Measurements from ENCODE around the gene SLC39A12. TPM values are rescaled to one million over a fixed set of nuclear protein-coding genes. Genes with fewer than 3 reads are reported as not detected.

SLC39A12 gene
- total RNA-seq, 2 experiments from 2014 or later: not detected

DNA sequence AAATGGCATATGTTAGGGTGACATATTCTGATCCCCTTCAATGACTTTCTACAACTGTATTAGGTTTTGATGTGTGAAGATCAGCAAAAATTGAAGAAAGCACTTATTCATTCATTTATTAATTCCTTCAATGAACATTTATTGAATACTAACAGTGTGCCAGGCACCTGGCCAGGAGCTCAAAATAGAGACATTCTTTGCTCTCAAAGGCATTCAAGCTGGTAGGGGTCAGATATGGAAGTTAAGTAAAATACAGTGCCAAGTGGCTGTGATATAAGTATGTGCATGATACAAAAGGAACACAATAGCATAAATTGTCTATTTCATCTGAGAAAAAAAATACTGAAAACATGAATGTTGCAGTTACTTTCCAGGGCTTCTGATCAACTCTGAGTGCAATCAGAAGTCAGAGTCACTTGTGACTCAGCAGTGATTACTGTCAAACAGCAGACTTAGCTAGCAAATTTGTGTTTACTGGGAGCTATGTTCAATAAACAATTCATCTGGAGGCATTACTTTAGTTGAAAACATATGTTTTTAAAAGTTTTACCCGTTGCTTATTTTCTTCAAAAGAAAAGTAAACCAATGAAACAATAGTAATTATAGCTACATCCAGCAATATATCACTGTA is 128.1 kb downstream of the SLC39A12 start:
- Mint-ChIP-seq H3K27ac (no peak overlapping the region), H3K36me3 (ENCODE audit: low read depth) (no peaks in the 10 kb centered on the region), H3K27me3 (ENCODE audit: low read depth) (no peaks in the 10 kb centered on the region), H3K9me3 (no peaks in the 10 kb centered on the region), H3K4me1 (ENCODE audit: low read depth) (no peaks in the 10 kb centered on the region), H3K4me3 (no peak overlapping the region)
- DNase-seq: no peak
- intact Hi-C loops (cut with micrococcal nuclease): no loop called here
- CTCF ChIA-PET: interaction anchor here (0.7 kb wide), 1 partner anchor 137 kb away, joined by 3 read pairs; no protein-coding TSS in a partner anchor

DNA sequence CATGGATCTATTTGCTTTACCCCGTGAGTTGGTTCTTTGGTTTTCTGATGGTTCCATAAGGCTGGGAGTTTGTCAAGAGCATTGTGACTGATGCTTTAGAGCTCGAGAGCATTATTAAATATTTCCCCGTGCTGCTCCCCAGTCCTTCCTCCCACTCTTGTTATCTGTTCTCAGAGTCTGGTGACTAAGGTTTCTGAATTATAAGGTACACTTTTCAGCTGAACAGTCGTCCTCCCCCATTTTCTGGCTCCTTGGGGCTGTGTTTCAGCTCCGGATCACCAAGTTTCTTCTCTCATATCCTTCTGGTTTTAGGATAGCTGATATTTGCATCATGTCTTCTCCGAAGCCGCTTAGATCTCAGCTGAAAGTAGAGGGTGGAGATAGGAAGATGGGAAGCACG is 130.7 kb downstream of the SLC39A12 start:
- H3K4me1 Mint-ChIP-seq (ENCODE audit: low read depth): no peaks in the 10 kb centered on the region
- no peak for DNase-seq
- CTCF ChIA-PET: no interaction called here
- intact Hi-C loops (cut with micrococcal nuclease): no loop called here
- H3K27me3 Mint-ChIP-seq (ENCODE audit: low read depth): no peaks in the 10 kb centered on the region
- peaks cover 2% of the 10 kb centered on the region for H3K9me3 Mint-ChIP-seq
- H3K36me3 Mint-ChIP-seq (ENCODE audit: low read depth): no peaks in the 10 kb centered on the region
- no peak overlapping the region for H3K27ac Mint-ChIP-seq
- H3K4me3 Mint-ChIP-seq: no peak overlapping the region

DNA sequence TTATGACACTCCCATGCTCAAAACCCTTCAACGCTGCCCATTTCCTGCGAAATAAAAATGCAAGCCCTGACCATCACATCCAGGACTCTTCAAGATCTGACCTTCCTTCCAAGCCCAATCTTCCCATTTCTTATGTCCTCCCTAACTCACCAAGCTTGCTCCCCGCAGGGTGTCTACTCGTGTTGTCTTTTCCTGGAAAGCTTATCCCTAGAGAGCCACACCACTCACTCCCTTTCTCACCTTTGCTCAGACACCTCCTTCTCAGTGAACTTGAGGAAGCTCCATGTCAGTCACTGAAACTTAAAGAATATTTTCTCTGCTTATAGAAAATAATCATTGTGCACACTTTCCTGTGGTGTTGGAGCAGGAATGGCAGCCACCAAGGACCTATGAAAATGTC is 134.1 kb downstream of the SLC39A12 start:
- H3K9me3 Mint-ChIP-seq: peaks cover 4% of the 10 kb centered on the region
- no peaks in the 10 kb centered on the region for H3K27me3 Mint-ChIP-seq (ENCODE audit: low read depth)
- CTCF ChIA-PET: no interaction called here

DNA sequence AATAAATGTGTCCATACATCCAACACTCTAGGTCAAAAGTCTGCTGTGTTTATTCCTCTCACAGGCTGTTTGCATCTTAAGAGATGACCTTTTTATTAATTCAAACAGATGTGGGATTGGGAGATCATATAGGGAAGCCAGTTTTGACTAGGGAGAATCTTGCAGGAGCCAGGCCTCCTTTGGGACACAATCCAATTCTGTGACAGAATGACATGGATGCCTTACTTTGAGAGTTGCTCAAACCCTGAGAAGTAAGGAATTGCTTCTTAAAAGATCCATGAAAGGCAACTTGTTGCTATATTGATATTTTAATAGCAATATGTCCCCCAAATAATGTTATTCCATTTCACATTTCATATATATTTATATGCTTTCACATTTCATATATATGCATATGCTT is 135.0 kb downstream of the SLC39A12 start:
- CTCF ChIA-PET: no interaction called here
- Mint-ChIP-seq H3K27ac (no peak overlapping the region), H3K27me3 (ENCODE audit: low read depth) (no peaks in the 10 kb centered on the region), H3K4me3 (no peak overlapping the region), H3K36me3 (ENCODE audit: low read depth) (no peaks in the 10 kb centered on the region), H3K9me3 (peaks cover 4% of the 10 kb centered on the region), H3K4me1 (ENCODE audit: low read depth) (no peaks in the 10 kb centered on the region)
- intact Hi-C loops (cut with micrococcal nuclease): no loop called here
- DNase-seq: no peak

More for the DNA sequence above, 134.1 kb downstream of the SLC39A12 start:
- Mint-ChIP-seq H3K36me3 (ENCODE audit: low read depth) (no peaks in the 10 kb centered on the region), H3K27ac (no peak overlapping the region), H3K4me1 (ENCODE audit: low read depth) (no peaks in the 10 kb centered on the region), H3K4me3 (no peak overlapping the region)
- no peak for DNase-seq
- intact Hi-C loops (cut with micrococcal nuclease): no loop called here

DNA sequence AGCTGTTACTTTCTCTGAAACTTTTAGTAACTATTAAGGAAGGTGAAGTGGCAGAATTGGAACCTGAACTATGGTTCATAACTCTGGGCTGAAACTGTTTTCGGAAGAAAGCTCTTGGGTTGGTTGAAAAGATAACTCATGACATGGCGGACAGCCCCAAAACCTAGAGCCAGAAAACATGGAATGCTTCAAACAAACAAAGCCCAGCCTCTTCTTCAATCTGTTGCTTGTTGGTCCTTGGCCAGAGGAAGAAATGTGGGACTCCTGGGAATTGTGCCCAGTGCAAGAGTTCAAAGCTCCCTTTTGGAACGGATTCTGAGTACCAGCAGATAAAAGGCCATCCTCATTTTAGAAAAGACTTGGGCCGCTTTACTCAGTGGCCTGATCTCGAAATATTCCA is 135.6 kb downstream of the SLC39A12 start:
- Mint-ChIP-seq H3K4me3 (no peak overlapping the region), H3K27ac (no peak overlapping the region), H3K27me3 (ENCODE audit: low read depth) (no peaks in the 10 kb centered on the region), H3K9me3 (peaks cover 4% of the 10 kb centered on the region), H3K36me3 (ENCODE audit: low read depth) (no peaks in the 10 kb centered on the region), H3K4me1 (ENCODE audit: low read depth) (no peaks in the 10 kb centered on the region)
- intact Hi-C loops (cut with micrococcal nuclease): no loop called here
- no peak for DNase-seq
- CTCF ChIA-PET: no interaction called here

Other genes with a start within 250 kb of the SLC39A12 start
- gene TMEM236, start 199.7 kb upstream of the SLC39A12 start, total RNA-seq: not detected
- under 1 TPM in 1 of 2 experiments, not detected in 1; 0.05 TPM for gene MRC1, start 142.6 kb upstream of the SLC39A12 start, total RNA-seq
- gene CACNB2, start 188.5 kb downstream of the SLC39A12 start, total RNA-seq: not detected

Measured in activated naive CD4-positive, alpha-beta T cell treated with anti-CD3 and anti-CD28 coated beads for 36 hours (primary cell).